GM20431 (cell line): ENCODE data around the gene KLF7.
"Not testable (repeated sequence)": the region's sequence is repeated elsewhere in the genome, so short reads cannot be mapped to it uniquely, and the experiment has no call there.

Experiments
- in situ Hi-C: fragments of 300-500 bp; cut with MseI, MboI; formaldehyde crosslinking; loops from one replicate; pipeline ENCODE4 v1.15.0; 2020; ENCODE audit warnings: low sequenced_read_pairs; ENCODE audit not compliant: unreplicated experiment

Gene KLF7

DNA sequence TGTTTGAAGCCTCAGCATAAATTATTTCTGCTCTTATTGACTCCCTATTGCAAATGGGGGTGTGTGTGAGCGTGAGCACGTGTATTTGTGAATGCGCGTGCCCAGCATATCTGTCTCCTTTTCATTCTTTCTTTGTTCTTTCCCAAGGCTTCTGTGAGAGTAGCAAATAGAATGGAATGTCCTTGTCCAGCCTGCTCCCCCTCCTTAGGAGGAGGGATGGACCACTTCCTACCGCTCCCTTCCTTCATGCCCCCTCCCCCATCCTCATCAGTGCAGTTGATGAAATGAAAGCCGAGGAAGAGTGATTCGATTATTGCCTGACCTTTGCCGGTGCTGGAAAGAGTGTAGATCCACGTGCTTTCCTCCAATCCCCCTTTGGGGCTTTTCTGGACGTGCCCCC, 124.5 kb downstream of the KLF7 start:
- in situ Hi-C loops, result no loop called here

DNA sequence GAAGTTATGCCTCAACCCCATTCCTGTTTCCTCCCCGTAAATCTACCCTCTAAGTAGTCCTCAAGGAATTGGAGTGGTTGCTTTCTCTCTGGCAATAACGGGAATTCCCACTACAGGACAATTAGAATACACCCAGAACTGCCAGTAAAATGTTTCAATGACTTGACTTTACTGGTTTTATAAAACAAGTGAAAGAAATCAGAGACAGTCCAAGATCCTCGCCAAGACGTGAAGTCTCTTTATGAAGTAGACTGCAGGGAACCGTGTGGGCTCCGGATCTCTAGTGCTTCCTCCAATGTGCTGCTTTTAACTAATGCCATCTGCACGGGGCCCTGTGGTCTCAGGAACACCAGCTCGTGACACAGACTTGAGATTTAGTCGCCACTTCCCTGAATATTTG, 125.1 kb downstream of the KLF7 start:
- in situ Hi-C loops, result no loop called here

DNA sequence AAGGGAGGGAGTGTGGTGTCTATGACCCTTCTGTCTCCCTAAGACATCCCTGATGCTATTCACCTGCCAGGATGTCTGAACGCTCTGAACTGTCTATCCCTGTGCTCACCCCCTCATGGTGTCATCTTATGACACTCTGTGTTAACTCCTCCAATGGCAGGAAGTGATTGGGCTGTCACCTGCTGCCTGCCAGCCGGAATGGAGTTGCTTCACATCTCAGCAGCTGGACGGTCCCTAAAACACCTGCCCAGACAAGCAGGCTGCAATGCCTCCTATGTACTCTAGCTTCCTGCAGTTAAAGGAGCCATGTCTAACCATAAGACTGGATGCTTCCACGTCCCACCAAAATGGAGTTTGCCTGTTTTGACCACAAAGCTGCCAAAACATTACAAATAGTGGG, 126.5 kb downstream of the KLF7 start:
- in situ Hi-C loops, result no loop called here

DNA sequence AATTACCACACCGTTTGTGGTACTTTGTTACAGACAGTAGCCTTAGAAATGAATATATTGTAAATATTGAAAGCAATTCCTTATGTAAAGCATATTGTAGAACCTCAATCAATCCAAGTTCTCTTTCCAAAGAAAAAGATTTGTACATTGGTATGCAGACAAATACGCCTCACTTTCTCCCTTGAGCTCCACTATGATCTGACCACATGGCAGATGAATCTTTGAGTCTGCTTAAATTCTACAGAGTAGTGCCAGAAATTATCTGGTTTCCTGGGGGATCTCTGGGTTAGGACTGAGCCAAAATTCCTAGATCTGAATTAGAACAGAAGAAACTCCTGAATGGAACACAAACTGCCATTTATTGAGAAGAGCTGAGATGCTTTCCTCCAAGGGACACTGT, 127.4 kb downstream of the KLF7 start:
- in situ Hi-C loops, result no loop called here

DNA sequence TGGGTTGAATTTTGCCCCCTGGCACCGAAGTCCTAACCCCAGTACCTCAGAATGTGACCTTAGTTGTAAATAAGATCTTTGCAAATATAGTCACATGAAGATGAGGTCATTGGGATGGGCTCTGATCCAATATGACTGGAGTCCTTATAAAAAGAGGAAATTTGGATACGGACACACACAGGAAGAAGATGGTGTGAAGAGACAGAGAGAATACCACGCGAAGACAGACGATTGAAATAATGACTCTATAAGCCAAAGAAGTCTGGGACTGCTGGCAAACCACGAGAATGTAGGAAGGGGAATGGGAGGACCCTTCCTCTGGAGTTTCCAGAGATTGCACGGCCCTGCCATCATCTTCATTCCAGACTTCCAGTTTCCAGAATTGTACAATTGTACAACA, 127.9 kb downstream of the KLF7 start:
- in situ Hi-C loops, result no loop called here

DNA sequence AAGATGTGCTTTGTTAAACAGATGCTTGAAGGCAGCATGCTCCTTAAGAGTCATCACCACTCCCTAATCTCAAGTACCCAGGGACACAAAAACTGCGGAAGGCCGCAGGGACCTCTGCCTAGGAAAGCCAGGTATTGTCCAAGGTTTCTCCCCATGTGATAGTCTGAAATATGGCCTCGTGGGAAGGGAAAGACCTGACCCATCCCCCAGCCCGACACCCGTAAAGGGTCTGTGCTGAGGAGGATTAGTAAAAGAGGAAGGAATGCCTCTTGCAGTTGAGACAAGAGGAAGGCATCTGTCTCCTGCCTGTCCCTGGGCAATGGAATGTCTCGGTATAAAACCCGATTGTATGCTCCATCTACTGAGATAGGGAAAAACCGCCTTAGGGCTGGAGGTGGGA, 128.7 kb downstream of the KLF7 start:
- in situ Hi-C loops, result not testable (repeated sequence)

DNA sequence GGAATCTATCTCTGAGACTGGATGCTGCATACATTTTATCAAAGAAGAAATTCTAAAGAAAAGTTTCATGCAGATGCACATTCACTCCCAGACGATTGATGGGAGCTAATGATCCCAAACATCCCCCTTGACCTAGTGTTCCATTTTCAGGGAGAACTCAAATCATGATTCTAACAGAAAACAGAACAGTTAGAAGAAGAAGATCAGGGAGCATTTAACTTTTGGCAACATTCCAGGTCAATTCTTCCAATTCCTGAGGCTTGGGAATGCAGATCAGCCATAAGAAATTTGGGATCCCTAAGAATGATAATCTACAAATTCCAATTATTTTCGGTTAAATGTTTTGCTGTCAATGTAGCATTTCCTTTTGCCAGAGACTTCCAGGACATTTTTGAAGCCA, 129.9 kb downstream of the KLF7 start:
- in situ Hi-C loops, result no loop called here

DNA sequence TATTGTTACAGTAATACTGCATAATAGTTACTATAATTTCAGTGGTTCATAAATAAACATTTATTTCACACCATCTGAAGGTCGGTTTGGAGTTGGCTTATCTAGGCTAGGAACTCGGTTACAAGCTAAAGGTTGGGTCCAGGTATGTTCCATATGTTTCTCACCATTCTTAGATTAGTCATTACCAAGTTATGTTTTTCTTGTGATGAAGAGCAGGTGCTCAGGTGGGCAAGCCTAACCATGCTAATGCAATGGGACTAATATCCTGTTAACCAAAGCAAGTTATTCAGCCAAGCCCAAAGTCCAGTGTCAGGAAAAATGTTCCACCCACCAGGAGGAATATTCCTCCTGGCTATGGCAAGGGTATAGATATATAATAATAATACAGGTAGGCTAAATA, 133.3 kb downstream of the KLF7 start:
- in situ Hi-C loops, result no loop called here
